ENCODE results near the gene HMGA1. TPM values are rescaled to one million over a fixed set of nuclear protein-coding genes. Genes with fewer than 3 reads are reported as not detected.

HMGA1 gene
- total RNA-seq, 1 donor: 65.2 TPM

DNA sequence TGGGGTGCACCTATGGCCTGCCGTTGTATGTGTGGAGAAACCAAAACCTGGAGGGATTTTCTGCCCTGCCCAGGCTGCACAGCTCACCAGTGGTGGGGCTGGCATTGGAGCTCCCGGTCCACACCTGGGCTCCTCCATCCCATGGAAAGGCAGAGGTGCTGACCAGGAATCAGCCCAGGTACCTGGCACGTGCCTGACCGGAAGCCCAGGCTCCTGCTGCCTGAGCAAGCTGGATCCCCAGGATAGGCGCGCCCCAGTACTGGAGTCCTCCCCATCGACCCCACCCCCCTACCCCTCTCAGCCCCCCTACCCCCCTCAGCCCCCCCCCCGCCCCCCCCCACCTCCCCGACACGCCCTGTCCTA lies 39.9 kb upstream of the HMGA1 start:
- no peak for TF ChIP-seq CTCF (IDR thresholded peaks at IDR 0.05; ENCODE audit: insufficient read depth, low read depth, low read length)
- H3K4me3 ChIP-seq (ENCODE audit: low read depth, low read length): peak overlapping the region; percentile 58
- DNase-seq (ENCODE audit: low read depth): no peak

- DNase-seq (ENCODE audit: low read depth): no peak
- TF ChIP-seq CTCF (IDR thresholded peaks at IDR 0.05; ENCODE audit: insufficient read depth, low read depth, low read length): no peak
- H3K4me3 ChIP-seq (ENCODE audit: low read depth, low read length): no peak overlapping the region
Observed at GRCh38 chr6:34200340-34200971, 36.2 kb upstream of the HMGA1 start.

DNA sequence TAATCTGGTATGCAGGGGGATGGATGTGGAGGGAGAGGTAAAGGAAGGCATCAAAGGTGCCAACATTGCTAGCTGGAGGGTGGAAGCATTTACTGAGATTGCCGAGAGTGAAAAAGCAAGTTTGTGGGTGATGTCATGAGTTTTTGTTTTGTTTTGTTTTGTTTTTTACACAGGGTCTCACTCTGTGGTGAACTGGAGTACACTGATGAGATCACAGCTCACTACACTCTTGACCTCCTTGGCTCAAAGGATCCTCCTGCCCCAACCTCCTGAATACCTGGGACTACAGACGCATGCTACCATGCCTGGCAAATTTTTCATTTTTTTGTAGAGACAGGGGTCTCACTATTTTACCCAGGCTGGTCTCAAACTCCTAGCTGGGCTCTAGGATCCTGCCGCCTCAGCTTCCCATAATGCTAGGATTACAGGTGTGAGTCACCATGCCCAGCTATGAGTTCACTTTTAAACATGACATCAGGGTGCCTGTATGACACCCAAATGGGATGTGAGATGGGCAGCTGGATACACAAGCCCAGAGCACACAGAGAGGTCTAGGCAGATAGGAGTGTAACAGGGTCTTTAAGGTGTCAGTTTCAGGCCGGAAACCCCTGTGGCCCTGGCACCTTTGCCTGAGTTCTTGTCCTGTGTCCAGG lies 35.1 kb upstream of the HMGA1 start:
- DNase-seq (ENCODE audit: low read depth): no peak
- TF ChIP-seq CTCF (IDR thresholded peaks at IDR 0.05; ENCODE audit: insufficient read depth, low read depth, low read length): no peak
- H3K4me3 ChIP-seq (ENCODE audit: low read depth, low read length): no peak overlapping the region

- TF ChIP-seq CTCF (IDR thresholded peaks at IDR 0.05; ENCODE audit: insufficient read depth, low read depth, low read length): no peak
- DNase-seq (ENCODE audit: low read depth): peak; percentile 4
- H3K4me3 ChIP-seq (ENCODE audit: low read depth, low read length): no peak overlapping the region
Observed at GRCh38 chr6:34202329-34203201, 34.1 kb upstream of the HMGA1 start.

GRCh38 chr6:34204693-34205092 lies 32.0 kb upstream of the HMGA1 start:
- no peak overlapping the region for H3K4me3 ChIP-seq (ENCODE audit: low read depth, low read length)
- TF ChIP-seq CTCF (IDR thresholded peaks at IDR 0.05; ENCODE audit: insufficient read depth, low read depth, low read length): no peak
- no peak for DNase-seq (ENCODE audit: low read depth)

GRCh38 chr6:34205466-34205865 lies 31.2 kb upstream of the HMGA1 start:
- DNase-seq (ENCODE audit: low read depth): peak; percentile 6
- H3K4me3 ChIP-seq (ENCODE audit: low read depth, low read length): no peak overlapping the region
- no peak for TF ChIP-seq CTCF (IDR thresholded peaks at IDR 0.05; ENCODE audit: insufficient read depth, low read depth, low read length)

All from fibroblast of villous mesenchyme (primary cell).